ENCODE measurements around the gene CHCT1.

GRCh38 chr17:60390186-60390585 is 32.1 kb upstream of the CHCT1 start:
- no peak for TF ChIP-seq CTCF (IDR thresholded peaks at IDR 0.05)
- no peak for TF ChIP-seq SIN3A (IDR thresholded peaks at IDR 0.05; ENCODE audit: borderline replicate concordance, insufficient read depth, low read depth, low read length)
- no peak for TF ChIP-seq REST (IDR thresholded peaks at IDR 0.05; ENCODE audit: insufficient read depth in 1 of 2, low read depth in 2 of 2, low read length in 1 of 2)
- TF ChIP-seq POLR2AphosphoS5 (IDR thresholded peaks at IDR 0.05; ENCODE audit: low read depth, low read length): no peak

All from Panc1 (cell line).